ENCODE data around the gene NR3C2. TPM values are rescaled to one million over a fixed set of nuclear protein-coding genes. Genes with fewer than 3 reads are reported as not detected.

NR3C2 gene
- total RNA-seq, 1 experiment from 2014 or later, result 0.26 TPM

DNA sequence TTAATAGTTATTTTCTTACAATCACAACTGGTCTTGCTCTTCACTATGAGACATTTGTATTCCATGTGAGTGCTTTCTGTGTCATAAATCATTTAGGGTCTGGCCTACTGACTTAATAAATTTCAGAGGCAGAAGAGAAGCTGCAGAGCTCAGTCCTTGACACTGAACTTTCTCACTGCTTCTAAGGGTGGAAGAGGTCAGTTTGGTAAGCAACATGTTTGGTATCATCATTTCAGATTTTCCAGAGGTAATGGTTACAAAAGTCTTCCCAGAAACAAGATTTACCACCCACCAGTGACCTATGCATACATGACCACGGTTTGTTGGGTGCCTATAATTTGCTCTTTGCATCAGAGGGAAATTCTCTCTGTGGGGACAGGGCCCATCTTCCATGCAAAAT, 148.6 kb downstream of the NR3C2 start:
- POLR2A ChIA-PET, result no interaction called here
- Histone ChIP-seq H3K4me1 (ENCODE audit: control insufficient read depth, insufficient read depth, low read length) (no peaks in the 10 kb centered on the region), H3K4me3 (ENCODE audit: low read depth in 2 of 2, low read length in 2 of 2) (no peak overlapping the region), H3K27ac (ENCODE audit: low read length) (no peak overlapping the region), H3K9me3 (ENCODE audit: control insufficient read depth, insufficient read depth, low read depth, low read length) (no peaks in the 10 kb centered on the region), H3K27me3 (ENCODE audit: control insufficient read depth, insufficient read depth, low read length) (no peaks in the 10 kb centered on the region), H3K36me3 (ENCODE audit: control insufficient read depth, insufficient read depth, low read length) (no peaks in the 10 kb centered on the region)
- DNase-seq (ENCODE audit: low read depth, low spot score) (no peak), ATAC-seq (no peak)
- CTCF ChIA-PET, result no interaction called here
- TF ChIP-seq TCF7L2 (IDR thresholded peaks at IDR 0.05; ENCODE audit: low read depth, low read length) (no peak), POLR2AphosphoS5 (IDR thresholded peaks at IDR 0.05; ENCODE audit: low read depth, low read length) (no peak)
- TF ChIP-seq, protein P1, sequence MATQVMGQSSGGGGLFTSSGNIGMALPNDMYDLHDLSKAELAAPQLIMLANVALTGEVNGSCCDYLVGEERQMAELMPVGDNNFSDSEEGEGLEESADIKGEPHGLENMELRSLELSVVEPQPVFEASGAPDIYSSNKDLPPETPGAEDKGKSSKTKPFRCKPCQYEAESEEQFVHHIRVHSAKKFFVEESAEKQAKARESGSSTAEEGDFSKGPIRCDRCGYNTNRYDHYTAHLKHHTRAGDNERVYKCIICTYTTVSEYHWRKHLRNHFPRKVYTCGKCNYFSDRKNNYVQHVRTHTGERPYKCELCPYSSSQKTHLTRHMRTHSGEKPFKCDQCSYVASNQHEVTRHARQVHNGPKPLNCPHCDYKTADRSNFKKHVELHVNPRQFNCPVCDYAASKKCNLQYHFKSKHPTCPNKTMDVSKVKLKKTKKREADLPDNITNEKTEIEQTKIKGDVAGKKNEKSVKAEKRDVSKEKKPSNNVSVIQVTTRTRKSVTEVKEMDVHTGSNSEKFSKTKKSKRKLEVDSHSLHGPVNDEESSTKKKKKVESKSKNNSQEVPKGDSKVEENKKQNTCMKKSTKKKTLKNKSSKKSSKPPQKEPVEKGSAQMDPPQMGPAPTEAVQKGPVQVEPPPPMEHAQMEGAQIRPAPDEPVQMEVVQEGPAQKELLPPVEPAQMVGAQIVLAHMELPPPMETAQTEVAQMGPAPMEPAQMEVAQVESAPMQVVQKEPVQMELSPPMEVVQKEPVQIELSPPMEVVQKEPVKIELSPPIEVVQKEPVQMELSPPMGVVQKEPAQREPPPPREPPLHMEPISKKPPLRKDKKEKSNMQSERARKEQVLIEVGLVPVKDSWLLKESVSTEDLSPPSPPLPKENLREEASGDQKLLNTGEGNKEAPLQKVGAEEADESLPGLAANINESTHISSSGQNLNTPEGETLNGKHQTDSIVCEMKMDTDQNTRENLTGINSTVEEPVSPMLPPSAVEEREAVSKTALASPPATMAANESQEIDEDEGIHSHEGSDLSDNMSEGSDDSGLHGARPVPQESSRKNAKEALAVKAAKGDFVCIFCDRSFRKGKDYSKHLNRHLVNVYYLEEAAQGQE (IDR thresholded peaks at IDR 0.05; ENCODE audit: insufficient read depth in 1 of 2, low read depth in 2 of 2, low read length in 1 of 2), result no peak
- intact Hi-C loops (cut with micrococcal nuclease; ENCODE audit: unreplicated experiment) (no loop called here), in situ Hi-C loops (cut with HindIII; ENCODE audit: low pct_unique_long_range_greater_than_20kb, low sequenced_read_pairs) (no loop called here)
- BruUV-seq (replicated peaks), result no TSS peak

DNA sequence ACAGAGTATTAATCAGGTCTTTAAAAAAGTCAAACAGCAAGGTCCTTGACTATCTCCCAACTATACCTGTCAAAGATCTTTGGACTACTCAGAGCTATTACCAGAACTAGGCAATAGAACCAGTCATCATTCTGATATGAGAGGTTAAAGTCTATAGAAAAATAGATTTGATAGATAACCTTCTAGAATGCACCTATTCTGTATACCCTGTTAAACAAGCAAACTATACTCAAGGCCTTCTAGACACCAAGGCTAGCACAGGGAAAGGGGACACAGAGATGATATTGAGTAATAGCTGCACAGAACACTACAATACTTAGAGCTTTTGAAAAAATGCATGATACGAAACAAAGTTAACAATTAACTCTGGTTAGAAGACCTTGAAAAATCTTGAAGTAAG, 149.5 kb downstream of the NR3C2 start:
- Histone ChIP-seq H3K27ac (ENCODE audit: low read length) (no peak overlapping the region), H3K4me3 (ENCODE audit: low read depth in 2 of 2, low read length in 2 of 2) (no peak overlapping the region), H3K9me3 (ENCODE audit: control insufficient read depth, insufficient read depth, low read depth, low read length) (no peaks in the 10 kb centered on the region), H3K36me3 (ENCODE audit: control insufficient read depth, insufficient read depth, low read length) (no peaks in the 10 kb centered on the region), H3K4me1 (ENCODE audit: control insufficient read depth, insufficient read depth, low read length) (no peaks in the 10 kb centered on the region), H3K27me3 (ENCODE audit: control insufficient read depth, insufficient read depth, low read length) (no peaks in the 10 kb centered on the region)
- ChIA-PET POLR2A (no interaction called here), CTCF (no interaction called here)
- BruUV-seq (replicated peaks), result no TSS peak
- TF ChIP-seq, protein P2, sequence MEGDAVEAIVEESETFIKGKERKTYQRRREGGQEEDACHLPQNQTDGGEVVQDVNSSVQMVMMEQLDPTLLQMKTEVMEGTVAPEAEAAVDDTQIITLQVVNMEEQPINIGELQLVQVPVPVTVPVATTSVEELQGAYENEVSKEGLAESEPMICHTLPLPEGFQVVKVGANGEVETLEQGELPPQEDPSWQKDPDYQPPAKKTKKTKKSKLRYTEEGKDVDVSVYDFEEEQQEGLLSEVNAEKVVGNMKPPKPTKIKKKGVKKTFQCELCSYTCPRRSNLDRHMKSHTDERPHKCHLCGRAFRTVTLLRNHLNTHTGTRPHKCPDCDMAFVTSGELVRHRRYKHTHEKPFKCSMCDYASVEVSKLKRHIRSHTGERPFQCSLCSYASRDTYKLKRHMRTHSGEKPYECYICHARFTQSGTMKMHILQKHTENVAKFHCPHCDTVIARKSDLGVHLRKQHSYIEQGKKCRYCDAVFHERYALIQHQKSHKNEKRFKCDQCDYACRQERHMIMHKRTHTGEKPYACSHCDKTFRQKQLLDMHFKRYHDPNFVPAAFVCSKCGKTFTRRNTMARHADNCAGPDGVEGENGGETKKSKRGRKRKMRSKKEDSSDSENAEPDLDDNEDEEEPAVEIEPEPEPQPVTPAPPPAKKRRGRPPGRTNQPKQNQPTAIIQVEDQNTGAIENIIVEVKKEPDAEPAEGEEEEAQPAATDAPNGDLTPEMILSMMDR (IDR thresholded peaks at IDR 0.05), result no peak
- TF ChIP-seq TCF7L2 (IDR thresholded peaks at IDR 0.05; ENCODE audit: low read depth, low read length), result no peak
- TF ChIP-seq, protein P1 (IDR thresholded peaks at IDR 0.05; ENCODE audit: insufficient read depth in 1 of 2, low read depth in 2 of 2, low read length in 1 of 2), result no peak
- no peak for TF ChIP-seq POLR2AphosphoS5 (IDR thresholded peaks at IDR 0.05; ENCODE audit: low read depth, low read length)
- no peak for TF ChIP-seq SIN3A (IDR thresholded peaks at IDR 0.05; ENCODE audit: borderline replicate concordance, insufficient read depth, low read depth, low read length)
- DNase-seq (ENCODE audit: low read depth, low spot score) (no peak), ATAC-seq (no peak)
- intact Hi-C loops (cut with micrococcal nuclease; ENCODE audit: unreplicated experiment), result no loop called here
- in situ Hi-C loops (cut with HindIII; ENCODE audit: low pct_unique_long_range_greater_than_20kb, low sequenced_read_pairs), result no loop called here

Data from Panc1 (cell line).